Measurements from ENCODE around the gene EAF1. TPM values are rescaled to one million over a fixed set of nuclear protein-coding genes. Genes with fewer than 3 reads are reported as not detected.
"Not testable (repeated sequence)": the region's sequence is repeated elsewhere in the genome, so short reads cannot be mapped to it uniquely, and the experiment has no call there.

The EAF1 gene
- total RNA-seq, 2 donors from 2014 or later: 29.1 to 33.1 TPM

DNA sequence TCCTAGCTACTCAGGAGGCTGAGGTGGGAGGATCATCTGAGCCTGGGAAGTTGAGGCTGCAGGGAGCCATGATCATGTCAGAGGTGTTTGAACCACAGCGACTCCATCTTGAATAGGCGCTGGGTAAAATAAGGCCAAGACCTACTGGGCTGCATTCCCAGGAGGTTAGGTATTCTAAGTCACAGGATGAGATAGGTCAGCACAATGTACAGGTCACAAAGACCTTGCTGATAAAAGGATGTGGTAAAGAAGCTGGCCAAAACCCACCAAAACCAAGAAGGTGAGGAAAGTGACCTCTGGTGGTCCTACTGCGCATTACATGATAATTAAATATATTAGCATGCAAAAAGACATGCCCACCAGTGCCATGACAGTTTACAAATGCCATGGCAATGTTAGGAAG is 28.7 kb upstream of the EAF1 start:
- not testable (repeated sequence) for H3K4me3 ChIP-seq (ENCODE audit: low read length); H3K27me3 Mint-ChIP-seq (ENCODE audit: insufficient read depth); H3K27ac ChIP-seq (ENCODE audit: low read depth, low read length); H3K9ac ChIP-seq (ENCODE audit: extremely low read depth, low read length, poor library complexity, severe bottlenecking); H3K4me1 ChIP-seq (ENCODE audit: control insufficient read depth, insufficient read depth, low read length); H3K27me3 ChIP-seq (ENCODE audit: control insufficient read depth, insufficient read depth, low read length, poor library complexity, severe bottlenecking); H3K36me3 Mint-ChIP-seq (ENCODE audit: low read depth); H3K27ac Mint-ChIP-seq; DNase-seq; H3K36me3 ChIP-seq (ENCODE audit: control insufficient read depth, insufficient read depth, low read length); H3K4me3 Mint-ChIP-seq; H3K4me1 Mint-ChIP-seq
- WGBS, 2 experiments (ENCODE audit: insufficient coverage in 1 of 2, insufficient read length in 1 of 2): 96 to 100% methylated on average over 2 of the region's 3 CpGs
- peaks cover 33% of the 10 kb centered on the region for H3K9me3 Mint-ChIP-seq
- peaks cover 14% of the 10 kb centered on the region for H3K9me3 ChIP-seq (ENCODE audit: control insufficient read depth, low read length)

GRCh38 chr3:15399970-15400369 is 27.4 kb upstream of the EAF1 start:
- no peak overlapping the region for H3K4me3 Mint-ChIP-seq
- peaks cover 6% of the 10 kb centered on the region for H3K27me3 Mint-ChIP-seq (ENCODE audit: insufficient read depth)
- no peak overlapping the region for H3K4me3 ChIP-seq (ENCODE audit: low read length)
- TF ChIP-seq CTCF (conservative IDR thresholded peaks at IDR 0.05): no peak
- no peak overlapping the region for H3K27ac Mint-ChIP-seq
- no peaks in the 10 kb centered on the region for H3K27me3 ChIP-seq (ENCODE audit: control insufficient read depth, insufficient read depth, low read length, poor library complexity, severe bottlenecking)
- peaks cover 5% of the 10 kb centered on the region for H3K36me3 Mint-ChIP-seq (ENCODE audit: low read depth)
- WGBS, 2 experiments (ENCODE audit: insufficient coverage in 1 of 2, insufficient read length in 1 of 2): 85 to 86% methylated on average over 4 to 5 of the region's 5 CpGs
- H3K4me1 Mint-ChIP-seq: no peaks in the 10 kb centered on the region
- peaks cover 33% of the 10 kb centered on the region for H3K9me3 Mint-ChIP-seq
- H3K9ac ChIP-seq (ENCODE audit: extremely low read depth, low read length, poor library complexity, severe bottlenecking): no peak overlapping the region
- no peaks in the 10 kb centered on the region for H3K36me3 ChIP-seq (ENCODE audit: control insufficient read depth, insufficient read depth, low read length)
- H3K4me1 ChIP-seq (ENCODE audit: control insufficient read depth, insufficient read depth, low read length): no peaks in the 10 kb centered on the region
- DNase-seq: no peak
- H3K27ac ChIP-seq (ENCODE audit: low read depth, low read length): no peak overlapping the region
- peaks cover 14% of the 10 kb centered on the region for H3K9me3 ChIP-seq (ENCODE audit: control insufficient read depth, low read length)

DNA sequence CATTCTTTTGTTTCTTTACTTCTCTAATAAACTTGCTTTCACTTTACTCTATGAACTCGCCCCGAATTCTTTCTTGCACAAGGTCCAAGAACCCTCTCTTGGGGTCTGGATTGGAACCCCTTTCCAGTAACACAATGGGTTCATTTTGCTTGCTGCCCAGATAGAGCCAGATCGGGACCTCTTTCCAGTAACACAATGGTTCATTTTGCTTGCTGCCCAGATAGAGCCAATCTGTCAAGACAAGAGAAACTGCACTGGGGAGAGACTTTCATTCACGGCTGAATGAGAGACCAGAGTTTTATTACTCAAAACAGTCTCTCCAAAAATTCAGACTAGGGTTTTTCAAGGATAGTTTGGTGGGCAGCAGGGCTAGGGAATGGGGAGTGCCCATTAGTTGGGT is 25.5 kb upstream of the EAF1 start:
- Histone ChIP-seq H3K36me3 (ENCODE audit: control insufficient read depth, insufficient read depth, low read length) (no peaks in the 10 kb centered on the region), H3K27me3 (ENCODE audit: control insufficient read depth, insufficient read depth, low read length, poor library complexity, severe bottlenecking) (no peaks in the 10 kb centered on the region), H3K4me1 (ENCODE audit: control insufficient read depth, insufficient read depth, low read length) (no peaks in the 10 kb centered on the region), H3K9me3 (ENCODE audit: control insufficient read depth, low read length) (peaks cover 14% of the 10 kb centered on the region), H3K4me3 (ENCODE audit: low read length) (no peak overlapping the region), H3K9ac (ENCODE audit: extremely low read depth, low read length, poor library complexity, severe bottlenecking) (no peak overlapping the region), H3K27ac (ENCODE audit: low read depth, low read length) (no peak overlapping the region)
- H3K36me3 Mint-ChIP-seq (ENCODE audit: low read depth): peaks cover 5% of the 10 kb centered on the region
- no peak for TF ChIP-seq CTCF (conservative IDR thresholded peaks at IDR 0.05)
- H3K4me3 Mint-ChIP-seq: no peak overlapping the region
- H3K27ac Mint-ChIP-seq: no peak overlapping the region
- peaks cover 18% of the 10 kb centered on the region for H3K9me3 Mint-ChIP-seq
- 84 to 88% methylated on average over 3 to 4 of the region's 4 CpGs for WGBS, 2 experiments (ENCODE audit: insufficient coverage in 1 of 2, insufficient read length in 1 of 2)
- no peaks in the 10 kb centered on the region for H3K4me1 Mint-ChIP-seq
- H3K27me3 Mint-ChIP-seq (ENCODE audit: insufficient read depth): no peaks in the 10 kb centered on the region
- DNase-seq: no peak

DNA sequence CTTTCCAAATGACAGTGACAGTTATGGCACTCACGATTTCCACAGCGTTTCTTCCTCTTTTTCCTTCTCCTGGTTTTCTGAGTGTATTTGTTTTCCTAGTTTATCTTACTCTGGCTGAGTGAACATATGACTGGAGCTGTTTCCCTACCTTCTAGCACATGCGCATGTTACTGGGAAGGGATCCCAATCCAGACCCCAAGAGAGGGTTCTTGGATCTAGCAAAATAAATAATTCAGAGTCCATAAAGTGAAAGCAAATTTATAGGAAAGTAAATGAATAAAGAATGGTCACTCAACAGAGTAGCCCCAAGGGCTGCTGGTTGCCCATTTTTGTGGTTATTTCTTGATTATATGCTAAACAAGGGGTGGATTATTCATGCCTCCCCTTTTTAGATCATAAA is 23.9 kb upstream of the EAF1 start:
- no peak for TF ChIP-seq CTCF (conservative IDR thresholded peaks at IDR 0.05)
- H3K4me3 ChIP-seq (ENCODE audit: low read length): no peak overlapping the region
- no peaks in the 10 kb centered on the region for H3K9me3 ChIP-seq (ENCODE audit: control insufficient read depth, low read length)
- WGBS, 2 experiments (ENCODE audit: insufficient coverage in 1 of 2, insufficient read length in 1 of 2): 94 to 100% methylated on average over 3 of the region's 3 CpGs
- H3K36me3 Mint-ChIP-seq (ENCODE audit: low read depth): peaks cover 3% of the 10 kb centered on the region
- no peaks in the 10 kb centered on the region for H3K27me3 ChIP-seq (ENCODE audit: control insufficient read depth, insufficient read depth, low read length, poor library complexity, severe bottlenecking)
- no peak overlapping the region for H3K27ac Mint-ChIP-seq
- H3K9me3 Mint-ChIP-seq: peaks cover 3% of the 10 kb centered on the region
- no peaks in the 10 kb centered on the region for H3K36me3 ChIP-seq (ENCODE audit: control insufficient read depth, insufficient read depth, low read length)
- no peaks in the 10 kb centered on the region for H3K27me3 Mint-ChIP-seq (ENCODE audit: insufficient read depth)
- H3K4me3 Mint-ChIP-seq: no peak overlapping the region
- no peak overlapping the region for H3K27ac ChIP-seq (ENCODE audit: low read depth, low read length)
- H3K9ac ChIP-seq (ENCODE audit: extremely low read depth, low read length, poor library complexity, severe bottlenecking): no peak overlapping the region
- DNase-seq: no peak
- no peaks in the 10 kb centered on the region for H3K4me1 ChIP-seq (ENCODE audit: control insufficient read depth, insufficient read depth, low read length)
- H3K4me1 Mint-ChIP-seq: no peaks in the 10 kb centered on the region
